GM06990 (cell line): Measurements from ENCODE around the gene ABCC3.

ENCODE experiments used
- DNase-seq: peaks from one replicate; pipeline ENCODE4 v3.0.0-alpha.2; 2011; ENCODE audit not compliant: insufficient read length; ENCODE audit errors: extremely low read depth
- H3K27me3 ChIP-seq: replicated peaks from 2 replicates; pipeline ENCODE4 v1.6.0; 2011; ENCODE audit warnings: low read length; ENCODE audit not compliant: control insufficient read depth, insufficient read depth
- H3K36me3 ChIP-seq: 2 replicates; pipeline ENCODE4 v1.5.1; 2011; ENCODE audit warnings: low read length; ENCODE audit not compliant: control insufficient read depth, insufficient read depth
- H3K4me3 ChIP-seq: replicated peaks from 2 replicates; pipeline ENCODE4 v1.5.1; 2011; ENCODE audit warnings: low read depth, mild to moderate bottlenecking, control low read depth, low read length
- CTCF ChIP-seq: IDR thresholded peaks from 2 replicates; pipeline ENCODE4 v1.5.1; 2011; ENCODE audit warnings: low read length, control low read depth, mild to moderate bottlenecking, inconsistent platforms; ENCODE audit not compliant: insufficient read depth, poor library complexity, severe bottlenecking

ABCC3 gene

GRCh38 chr17:50668838-50669581 is 34.3 kb downstream of the ABCC3 start:
- no peak for TF ChIP-seq CTCF
- no peak for DNase-seq
- H3K4me3 ChIP-seq = no peak overlapping the region
- H3K36me3 ChIP-seq = no peaks in the 10 kb centered on the region
- peaks cover 1% of the 10 kb centered on the region; the same call in 1 of the 2 replicates for H3K27me3 ChIP-seq

GRCh38 chr17:50672071-50672470 is 37.4 kb downstream of the ABCC3 start:
- Histone ChIP-seq H3K27me3 (no peaks in the 10 kb centered on the region; the same call in 1 of the 2 replicates), H3K36me3 (no peaks in the 10 kb centered on the region), H3K4me3 (no peak overlapping the region)
- no peak for DNase-seq
- no peak for TF ChIP-seq CTCF

- no peaks in the 10 kb centered on the region; the same call in 1 of the 2 replicates for H3K27me3 ChIP-seq
- no peaks in the 10 kb centered on the region for H3K36me3 ChIP-seq
- no peak overlapping the region for H3K4me3 ChIP-seq
- no peak for DNase-seq
- TF ChIP-seq CTCF = no peak
Observed at GRCh38 chr17:50672831-50673551, 38.3 kb downstream of the ABCC3 start.

GRCh38 chr17:50675190-50675589 is 40.5 kb downstream of the ABCC3 start:
- no peak overlapping the region for H3K4me3 ChIP-seq
- no peaks in the 10 kb centered on the region for H3K36me3 ChIP-seq
- TF ChIP-seq CTCF = no peak
- no peak for DNase-seq
- H3K27me3 ChIP-seq = no peaks in the 10 kb centered on the region; the same call in none of the 2 replicates

- H3K4me3 ChIP-seq = no peak overlapping the region
- no peaks in the 10 kb centered on the region; the same call in none of the 2 replicates for H3K27me3 ChIP-seq
- no peak for DNase-seq
- no peaks in the 10 kb centered on the region for H3K36me3 ChIP-seq
- TF ChIP-seq CTCF = no peak
Observed at GRCh38 chr17:50675627-50676026, 40.9 kb downstream of the ABCC3 start.
